HUDEP-2 (cell line): ENCODE measurements around the gene SYT1.

Experiments
- DNase-seq, 76 experiments: peaks; one replicate each; lab custom pipeline; 2025; ENCODE audit not compliant: unreplicated experiment in 76 of 76; lab: John Stamatoyannopoulos, UW

SYT1 gene

DNA sequence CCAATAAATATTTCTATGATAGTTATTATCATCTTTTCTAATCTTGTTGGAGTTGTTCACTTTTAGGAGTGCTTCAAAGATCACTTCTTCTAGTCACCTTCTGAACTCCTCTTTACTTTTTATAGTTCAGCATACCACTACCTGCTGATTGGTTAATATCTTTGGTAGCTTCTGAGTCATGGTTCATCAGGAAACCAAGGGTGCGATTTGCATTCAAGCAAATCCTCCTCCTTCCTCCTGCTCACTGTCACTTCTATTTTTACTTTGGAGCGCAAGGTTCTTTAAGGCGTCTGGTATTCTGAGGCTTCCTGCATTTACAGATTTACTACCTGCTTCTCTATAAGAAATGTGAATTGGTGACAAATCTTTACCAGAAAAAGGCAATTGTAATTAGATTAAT, 24.0 kb downstream of the SYT1 start:
- no peak for DNase-seq

DNA sequence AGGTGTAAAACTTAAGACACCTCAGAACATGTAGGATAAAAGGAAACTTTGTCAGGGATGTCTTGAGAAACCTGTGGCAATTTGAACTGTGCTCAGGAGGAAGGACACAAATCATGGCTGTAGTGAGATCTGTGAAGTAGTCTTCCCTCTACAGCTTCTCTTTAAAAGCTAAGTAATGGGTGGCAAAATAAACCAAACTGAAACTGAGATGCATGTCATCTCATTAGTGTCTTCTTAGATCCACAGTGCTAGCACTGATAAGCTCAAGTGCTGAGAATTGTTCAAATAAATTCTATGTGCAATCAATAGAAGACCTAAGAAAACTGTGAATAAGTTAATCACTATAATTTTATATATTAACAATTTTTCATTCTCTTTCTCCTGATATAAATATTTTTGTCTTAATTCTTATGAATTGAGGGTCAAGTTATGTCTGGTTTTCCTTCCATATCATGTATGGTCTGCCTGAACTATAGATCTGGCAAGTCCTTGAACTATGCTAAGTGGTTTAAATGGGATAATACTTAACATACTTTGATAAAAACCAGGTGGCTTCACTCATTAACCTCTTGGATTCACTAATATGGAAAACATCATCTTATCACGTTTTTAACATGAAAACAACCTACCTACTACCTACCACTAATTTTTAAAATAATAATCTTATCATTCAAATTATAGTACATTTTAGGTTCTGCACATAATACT, 27.2 kb downstream of the SYT1 start:
- no peak for DNase-seq

DNA sequence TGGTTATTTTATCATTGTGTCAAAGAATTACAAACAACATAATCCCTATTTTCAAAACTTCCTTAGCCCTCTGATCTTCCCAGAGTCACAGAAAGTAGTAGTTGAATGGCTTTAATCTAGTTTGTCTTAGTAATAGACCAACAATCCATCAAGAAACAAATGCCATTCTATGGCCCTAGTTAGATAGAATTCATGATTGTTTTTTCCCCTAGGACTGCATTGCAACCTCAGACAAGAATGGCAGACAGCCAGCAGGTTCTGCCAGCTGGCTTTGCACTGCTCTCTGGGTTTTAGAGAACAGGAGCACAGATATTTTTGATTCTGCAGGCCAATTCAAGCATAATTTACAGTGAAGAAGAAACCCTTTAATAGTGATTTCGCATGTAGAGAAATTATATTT, 33.8 kb downstream of the SYT1 start:
- no peak for DNase-seq

- DNase-seq, result no peak
Observed at GRCh38 chr12:78914859-78915331, 50.3 kb downstream of the SYT1 start.

- no peak for DNase-seq
Observed at GRCh38 chr12:78916845-78917480, 52.4 kb downstream of the SYT1 start.

DNA sequence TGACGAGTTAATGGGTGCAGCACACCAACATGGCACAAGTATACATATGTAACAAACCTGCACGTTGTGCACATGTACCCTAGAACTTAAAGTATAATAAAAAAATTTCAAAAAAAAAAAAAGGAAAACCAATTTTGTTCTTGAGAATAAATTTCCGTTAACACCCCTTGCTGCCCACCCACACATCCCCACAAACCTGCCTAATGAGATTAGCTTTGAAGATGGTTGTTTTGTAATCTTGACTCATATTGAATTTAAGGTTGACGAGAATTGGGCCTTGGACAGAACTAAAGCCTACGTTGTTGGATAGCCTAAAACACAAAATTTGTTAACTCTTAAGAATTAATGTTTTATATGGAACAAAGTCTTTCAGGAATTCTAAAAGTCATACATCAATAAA, 52.9 kb downstream of the SYT1 start:
- no peak for DNase-seq

DNA sequence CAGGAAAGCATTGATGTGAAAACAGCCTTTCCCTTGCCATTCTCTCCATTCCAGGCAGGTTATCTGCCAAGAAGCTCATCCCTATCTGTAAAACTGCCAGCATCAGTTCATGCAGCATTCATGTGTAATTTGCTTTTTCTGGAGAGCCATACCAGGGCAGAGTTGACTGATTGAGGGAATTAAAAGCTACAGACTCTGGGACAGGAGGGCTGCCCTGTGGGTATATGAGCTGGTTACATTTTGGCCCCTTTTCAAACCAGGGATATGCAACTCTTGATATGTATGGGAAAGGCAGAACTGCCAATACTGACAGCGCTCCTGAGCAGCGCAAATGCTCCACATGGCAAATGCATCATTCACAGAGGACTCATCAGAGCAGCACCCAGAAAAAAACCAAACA, 53.7 kb downstream of the SYT1 start:
- no peak for DNase-seq

DNA sequence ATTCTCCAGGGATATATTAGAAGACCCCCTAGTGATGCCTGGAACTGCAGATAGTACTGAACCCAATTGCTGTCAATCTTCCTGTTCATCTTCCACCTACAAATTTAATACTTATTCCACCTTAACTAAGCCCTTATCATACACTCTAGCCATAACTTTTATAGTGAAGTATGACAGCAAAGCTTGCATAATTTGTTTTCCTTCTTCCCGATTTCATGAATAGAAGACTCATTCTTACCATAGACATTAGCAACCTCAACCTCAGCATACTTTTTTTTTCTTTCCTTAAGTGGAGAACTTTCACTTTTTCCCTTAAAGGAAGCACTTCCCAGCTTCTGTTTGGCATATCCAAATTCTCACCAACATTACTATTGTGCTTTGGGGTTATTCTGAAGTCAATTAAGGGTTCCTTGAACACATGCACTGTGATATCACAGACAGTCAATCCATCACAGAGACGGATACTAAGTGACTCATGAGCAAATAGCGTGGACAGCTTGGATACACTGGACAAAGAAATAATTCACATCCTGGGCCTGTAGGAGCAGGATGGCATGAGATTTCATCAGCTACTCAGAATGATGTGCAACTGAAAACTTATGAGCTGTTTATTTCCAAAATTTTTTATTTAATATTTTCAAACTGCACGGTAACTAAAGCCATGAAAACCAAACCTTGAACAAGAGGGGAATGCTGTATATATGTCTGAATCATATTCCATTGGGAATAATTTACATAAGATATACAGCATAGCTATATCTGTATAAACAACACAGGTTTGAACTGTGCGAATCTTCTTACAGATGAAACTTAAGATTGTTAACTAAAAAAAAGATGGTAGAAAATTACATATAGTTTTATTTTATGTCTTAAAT, 63.9 kb downstream of the SYT1 start:
- DNase-seq, result no peak

GRCh38 chr12:78929075-78929418, 64.5 kb downstream of the SYT1 start:
- DNase-seq, result no peak

- no peak for DNase-seq
Observed at GRCh38 chr12:78931466-78931990, 67.0 kb downstream of the SYT1 start.

- no peak for DNase-seq
Observed at GRCh38 chr12:78933014-78933413, 68.4 kb downstream of the SYT1 start.

DNA sequence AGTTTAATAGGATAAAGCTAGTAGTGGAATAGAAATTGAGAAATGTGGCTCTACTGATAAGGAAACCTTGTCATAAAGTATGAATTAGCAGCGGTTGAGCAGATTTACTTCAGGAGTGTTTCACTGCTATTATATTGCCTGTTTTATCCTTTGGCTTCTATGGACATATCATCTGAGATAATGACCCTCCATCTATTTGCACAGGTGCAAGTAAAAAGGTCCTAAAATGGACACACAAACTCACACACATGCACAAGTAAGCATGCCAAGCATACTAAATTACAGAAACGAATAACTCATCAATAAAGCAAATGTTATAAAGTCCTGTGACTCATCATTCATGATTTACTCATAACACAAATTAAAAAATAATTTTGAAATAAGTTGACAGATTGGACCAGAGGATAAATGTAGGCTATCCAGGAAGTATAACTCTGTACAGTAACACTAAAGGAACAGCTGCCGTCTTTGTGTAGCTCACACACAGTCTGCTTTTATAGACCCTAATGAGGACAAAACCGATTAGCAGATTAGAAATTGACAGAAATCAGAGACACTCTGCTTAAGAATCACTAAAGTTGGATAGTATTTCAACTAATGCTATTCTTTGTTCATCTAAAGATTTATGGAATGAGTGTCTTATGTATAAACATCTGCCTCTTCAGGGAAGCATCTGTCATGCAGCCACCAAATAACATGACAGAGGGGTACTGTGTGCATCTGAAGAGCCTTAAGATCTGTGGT, 73.9 kb downstream of the SYT1 start:
- no peak for DNase-seq

GRCh38 chr12:78949532-78949931, 85.0 kb downstream of the SYT1 start:
- no peak for DNase-seq

DNA sequence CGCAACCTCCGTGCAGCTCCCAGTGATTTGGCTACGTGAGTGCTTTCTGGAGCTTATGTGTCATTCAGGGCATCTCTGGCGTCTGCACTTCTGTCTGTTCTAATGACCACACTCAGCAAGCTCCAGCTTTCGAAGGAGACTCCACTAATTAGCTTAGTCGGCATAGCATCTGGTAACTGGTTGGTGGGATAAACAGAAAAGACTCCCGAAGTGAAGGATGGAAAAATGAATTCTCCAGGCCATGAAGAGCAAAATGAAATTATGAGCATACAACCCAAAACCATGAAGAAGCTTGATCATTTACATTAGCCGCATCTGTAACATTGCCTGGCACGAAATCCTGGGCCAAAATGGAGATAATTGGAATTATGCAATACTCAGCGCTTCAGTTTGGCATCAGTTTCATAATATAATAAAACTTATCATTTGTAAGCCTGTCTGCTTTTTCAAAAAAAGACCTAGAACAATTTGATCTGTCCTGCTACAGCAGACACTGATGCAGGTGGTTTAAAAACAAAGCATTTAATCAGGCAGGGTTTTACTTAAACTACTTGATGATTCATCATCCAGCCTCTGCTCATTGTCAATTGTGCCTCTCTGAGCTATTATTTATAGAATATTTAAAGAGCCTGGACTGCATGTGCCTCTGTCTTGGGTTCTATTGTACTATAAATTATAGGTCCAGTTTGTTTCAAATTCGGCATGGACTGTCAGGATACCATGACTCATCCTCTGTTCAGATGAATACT, 87.4 kb downstream of the SYT1 start:
- no peak for DNase-seq

GRCh38 chr12:78952552-78952929, 88.0 kb downstream of the SYT1 start:
- no peak for DNase-seq

- DNase-seq, result no peak
Observed at GRCh38 chr12:78958941-78959340, 94.4 kb downstream of the SYT1 start.

DNA sequence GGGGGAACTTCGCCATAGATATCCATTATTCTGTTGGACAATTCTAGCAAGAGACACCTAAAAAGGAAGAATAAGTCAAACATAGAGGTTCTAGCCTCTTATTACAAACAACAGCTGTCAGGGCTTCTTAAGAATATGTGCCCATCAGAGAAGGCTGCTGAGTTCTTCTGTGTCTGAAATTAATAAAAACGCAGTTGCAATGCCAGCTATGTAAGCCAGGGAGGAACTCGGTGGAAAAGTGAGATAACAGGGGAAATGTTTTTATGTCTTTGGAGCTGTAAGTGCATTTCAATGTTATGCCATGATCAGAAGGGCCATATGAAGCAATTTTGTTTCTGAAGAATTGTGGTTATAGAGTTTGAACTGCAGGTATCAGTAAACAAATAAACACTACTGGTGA, 95.0 kb downstream of the SYT1 start:
- DNase-seq, result no peak

- no peak for DNase-seq
Observed at GRCh38 chr12:78961171-78961570, 96.6 kb downstream of the SYT1 start.

DNA sequence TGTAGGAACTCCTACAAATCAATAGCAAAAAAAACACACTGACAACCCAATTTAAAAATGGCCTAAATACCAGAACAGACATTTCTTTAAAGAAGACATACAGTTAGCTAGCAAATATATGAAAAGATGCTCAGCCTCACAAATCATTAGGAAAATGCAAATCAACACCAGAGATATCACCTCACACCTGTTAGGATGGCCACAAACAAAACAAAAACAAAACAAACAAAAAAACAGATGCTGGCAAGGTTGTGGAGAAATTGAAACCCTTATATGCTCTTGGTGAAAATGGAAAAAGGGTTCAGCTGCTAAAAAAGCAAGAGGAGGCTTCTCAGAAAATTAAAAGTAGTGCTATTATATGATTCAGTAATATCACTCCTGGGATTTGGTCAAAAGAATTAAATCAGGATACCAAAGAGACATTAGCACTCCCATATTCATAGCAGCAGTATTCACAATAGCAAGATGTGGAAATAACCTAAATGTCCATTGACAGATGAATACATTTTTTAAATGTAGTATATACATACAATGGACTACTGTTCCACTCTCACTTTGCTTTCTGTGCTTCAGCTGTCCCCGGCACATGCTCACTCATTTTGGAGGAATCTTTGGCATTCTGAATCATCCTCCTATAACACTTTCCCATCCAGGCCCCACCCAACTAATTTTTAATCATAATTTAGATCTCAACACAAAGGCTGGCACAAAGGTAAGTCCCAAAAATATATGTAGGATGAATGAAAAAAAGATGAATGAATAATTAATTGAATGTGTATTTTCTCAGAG, 99.1 kb downstream of the SYT1 start:
- no peak for DNase-seq
